CD14-positive monocyte (primary cell): ENCODE measurements around the gene BCL2L11. TPM values are rescaled to one million over a fixed set of nuclear protein-coding genes. Genes with fewer than 3 reads are reported as not detected.

Experiments
- DNase-seq, 3 donors: peaks; one replicate each; pipeline ENCODE4 v3.0.0-alpha.2; 2011 to 2022
- H2AFZ ChIP-seq: 2 replicates; pipeline ENCODE4 v1.6.0; 2012; ENCODE audit warnings: mild to moderate bottlenecking, low read depth, low read length, inconsistent platforms; ENCODE audit not compliant: insufficient read depth, poor library complexity, severe bottlenecking
- H3K27ac ChIP-seq, 2 donors: 1 replicate in 1 of 2; 2 replicates in 1 of 2; pipeline ENCODE4 v1.5.1; 2012 to 2013; ENCODE audit warnings: low read length in 2 of 2, control low read depth in 1 of 2, inconsistent platforms in 1 of 2, low read depth in 1 of 2, mild to moderate bottlenecking in 1 of 2
- H3K27me3 ChIP-seq, 2 donors: one replicate each; pipeline versions ENCODE4 v1.6.0 to v1.6.1; 2011 to 2013; ENCODE audit warnings: low read length in 2 of 2; ENCODE audit not compliant: control insufficient read depth in 2 of 2, insufficient read depth in 2 of 2
- H3K36me3 ChIP-seq, 2 donors: replicated peaks in 1 of 2; 1 replicate in 1 of 2; 2 replicates in 1 of 2; pipeline versions ENCODE4 v1.5.1 to v1.6.1; 2012 to 2013; ENCODE audit warnings: low read length in 2 of 2, control low read depth in 1 of 2, inconsistent platforms in 1 of 2, mild to moderate bottlenecking in 1 of 2; ENCODE audit not compliant: insufficient read depth in 2 of 2, control insufficient read depth in 1 of 2
- H3K4me1 ChIP-seq, 2 donors: 1 replicate in 1 of 2; 2 replicates in 1 of 2; pipeline versions ENCODE4 v1.5.1 to v1.6.1; 2012 to 2013; ENCODE audit warnings: low read length in 2 of 2, control low read depth in 1 of 2, inconsistent platforms in 1 of 2, mild to moderate bottlenecking in 1 of 2, moderate library complexity in 1 of 2; ENCODE audit not compliant: insufficient read depth in 2 of 2, control insufficient read depth in 1 of 2
- H3K4me2 ChIP-seq: replicated peaks from 2 replicates; pipeline ENCODE3; 2012; ENCODE audit warnings: low read length, moderate library complexity, mild to moderate bottlenecking; ENCODE audit not compliant: poor library complexity, severe bottlenecking; ENCODE audit errors: extremely low read depth
- H3K4me3 ChIP-seq, 3 experiments: fragments of 200-600 bp in 1 of 3; sonication (generic) in 1 of 3; replicated peaks in 1 of 3; 1 replicate in 2 of 3; 2 replicates in 1 of 3; pipeline ENCODE4 v1.5.1; 2011 to 2013; ENCODE audit warnings: low read length in 3 of 3, mild to moderate bottlenecking in 3 of 3, control low read depth in 2 of 3, low read depth in 2 of 3, inconsistent platforms in 1 of 3, moderate library complexity in 1 of 3
- H3K79me2 ChIP-seq: 2 replicates; pipeline ENCODE4 v1.6.0; 2012; ENCODE audit warnings: mild to moderate bottlenecking, control low read depth, inconsistent platforms, low read length, moderate library complexity; ENCODE audit not compliant: insufficient read depth
- H3K9ac ChIP-seq: 2 replicates; pipeline ENCODE4 v1.6.0; 2017; ENCODE audit warnings: low read length, mild to moderate bottlenecking; ENCODE audit not compliant: insufficient read depth, poor library complexity, severe bottlenecking
- H3K9me3 ChIP-seq, 2 donors: replicated peaks in 1 of 2; 1 replicate in 1 of 2; 2 replicates in 1 of 2; pipeline versions ENCODE4 v1.5.1 to v1.6.1; 2012 to 2013; ENCODE audit warnings: low read length in 2 of 2, control low read depth in 1 of 2; ENCODE audit not compliant: control insufficient read depth in 1 of 2, insufficient read depth in 1 of 2
- H4K20me1 ChIP-seq: 2 replicates; pipeline ENCODE4 v1.6.0; 2012; ENCODE audit warnings: mild to moderate bottlenecking, low read length, control low read depth, moderate library complexity; ENCODE audit not compliant: insufficient read depth
- H3K27ac Mint-ChIP-seq, 7 donors: one replicate each; pipeline ENCODE4 v1.8.0; 2020; ENCODE audit warnings: mild to moderate bottlenecking in 7 of 7, mixed read lengths in 7 of 7, moderate library complexity in 6 of 7, inconsistent platforms in 2 of 7
- H3K27me3 Mint-ChIP-seq, 3 donors: one replicate each; pipeline ENCODE4 v1.8.0; 2021 to 2022; ENCODE audit warnings: low read depth in 3 of 3, mild to moderate bottlenecking in 3 of 3, mixed read lengths in 3 of 3, moderate library complexity in 3 of 3, inconsistent platforms in 1 of 3
- H3K36me3 Mint-ChIP-seq, 2 donors: one replicate each; pipeline ENCODE4 v1.8.0; 2020; ENCODE audit warnings: mixed read lengths in 2 of 2, inconsistent platforms in 1 of 2, mild to moderate bottlenecking in 1 of 2
- H3K4me1 Mint-ChIP-seq: one replicate; pipeline ENCODE4 v1.8.0; 2020; ENCODE audit warnings: mild to moderate bottlenecking, mixed read lengths
- H3K4me3 Mint-ChIP-seq, 2 donors: one replicate each; pipeline ENCODE4 v1.8.0; 2020; ENCODE audit warnings: mild to moderate bottlenecking in 2 of 2, mixed read lengths in 2 of 2, moderate library complexity in 1 of 2
- H3K9me3 Mint-ChIP-seq, 7 donors: one replicate each; pipeline ENCODE4 v1.8.0; 2020 to 2022; ENCODE audit warnings: mixed read lengths in 7 of 7, mild to moderate bottlenecking in 6 of 7, moderate library complexity in 6 of 7, inconsistent platforms in 2 of 7
- CTCF ChIP-seq: fragments of 200-600 bp; IDR thresholded peaks from one replicate; pipeline ENCODE4 v1.8.0; 2022; ENCODE audit warnings: antibody characterized with exemption, mild to moderate bottlenecking
- WGBS: methylation state at CpG from one replicate; pipeline ENCODE4 v1.1.5; 2013; ENCODE audit warnings: missing lambda C conversion rate; ENCODE audit not compliant: insufficient coverage; 5-methylcytosine and 5-hydroxymethylcytosine counted together
- intact Hi-C, 2 donors: fragments of 100-400 bp; cut with micrococcal nuclease; formaldehyde crosslinking; loops; one replicate each; pipeline versions ENCODE4 v1.15.0 to v1.15.1; 2023
- polyA plus RNA-seq, 3 donors: library from polyadenylated mRNA; depleted of rRNA in 1 of 3; unstranded in 2 of 3; stranded (reverse) in 1 of 3; fragments of 300-500 nt in 2 of 3; fragments of >200 nt in 1 of 3; fragmentation: Illumina TruSeq in 2 of 3; gene quantifications; 1 replicate in 2 of 3; 2 replicates in 1 of 3; pipeline ENCODE4 v1.2.3, GENCODE V29; 2012 to 2021

The BCL2L11 gene
- polyA plus RNA-seq, 3 donors: 8.8 to 27.6 (median 20.4) TPM

- Histone ChIP-seq H2AFZ (no peak overlapping the region), H3K4me1 (no peaks in the 10 kb centered on the region), H3K79me2 (peaks cover 22% of the 10 kb centered on the region), H3K27ac (no peak overlapping the region), H3K27me3 (no peaks in the 10 kb centered on the region), H4K20me1 (peaks cover 94% of the 10 kb centered on the region), H3K9ac (no peak overlapping the region), H3K36me3 (peaks cover 50 to 92% of the 10 kb centered on the region in 2 donors), H3K9me3 (no peaks in the 10 kb centered on the region), H3K4me3 (no peak overlapping the region), H3K4me2 (no peak overlapping the region)
- Mint-ChIP-seq H3K27me3 (peaks cover 0 to 1% (median 0%) of the 10 kb centered on the region in 3 donors), H3K4me1 (peaks cover 2% of the 10 kb centered on the region), H3K9me3 (peaks cover 0 to 4% (median 0%) of the 10 kb centered on the region in 7 donors), H3K27ac (no peak overlapping the region), H3K4me3 (no peak overlapping the region), H3K36me3 (peaks cover 82 to 87% of the 10 kb centered on the region in 2 donors)
- no peak for TF ChIP-seq CTCF
- intact Hi-C loops: no loop called here
- DNase-seq: no peak
- WGBS: 100% methylated on average over 4 of the region's 4 CpGs
Observed at GRCh38 chr2:111140815-111141214, 20.1 kb downstream of the BCL2L11 start.

GRCh38 chr2:111142101-111142500, 21.4 kb downstream of the BCL2L11 start:
- no peaks in the 10 kb centered on the region for H3K4me1 ChIP-seq
- peaks cover 14% of the 10 kb centered on the region for H3K79me2 ChIP-seq
- H3K27ac ChIP-seq: no peak overlapping the region
- no peak overlapping the region for H3K9ac ChIP-seq
- H3K9me3 ChIP-seq: no peaks in the 10 kb centered on the region
- no peaks in the 10 kb centered on the region for H3K27me3 ChIP-seq
- Mint-ChIP-seq H3K9me3 (peaks cover 0 to 4% (median 0%) of the 10 kb centered on the region in 7 donors), H3K4me1 (no peaks in the 10 kb centered on the region), H3K36me3 (peaks cover 81 to 85% of the 10 kb centered on the region in 2 donors), H3K4me3 (no peak overlapping the region), H3K27me3 (peaks cover 0 to 2% (median 0%) of the 10 kb centered on the region in 3 donors), H3K27ac (no peak overlapping the region)
- intact Hi-C loops: no loop called here
- no CpG with 5 or more reads among the region's 1 CpG for WGBS
- H2AFZ ChIP-seq: no peak overlapping the region
- no peak for TF ChIP-seq CTCF
- H3K4me2 ChIP-seq: no peak overlapping the region
- H3K36me3 ChIP-seq: peaks cover 39 to 88% of the 10 kb centered on the region in 2 donors
- H3K4me3 ChIP-seq: no peak overlapping the region
- H4K20me1 ChIP-seq: peaks cover 94% of the 10 kb centered on the region
- DNase-seq: no peak
